DND-41 (cell line): ENCODE measurements around the gene TTLL8.

Experiments used
- ATAC-seq: fragments of 200-7000 bp; cut with Tn5 transposase; 3 replicates; pipeline ENCODE4 v1.9.1; 2021; ENCODE audit warnings: low read depth; ENCODE audit not compliant: insufficient read depth
- DNase-seq: peaks from one replicate; pipeline ENCODE4 v3.0.0-alpha.2; 2020
- H2AFZ ChIP-seq: 2 replicates; pipeline ENCODE4 v1.6.0; 2012; ENCODE audit warnings: low read depth, low read length
- H3K27ac ChIP-seq: 2 replicates; pipeline ENCODE4 v1.5.1; 2012; ENCODE audit warnings: low read length, inconsistent platforms
- H3K27me3 ChIP-seq: fragments of 200-600 bp; sonication (generic); 2 replicates; pipeline ENCODE4 v1.6.0; 2012; ENCODE audit warnings: low read length, mild to moderate bottlenecking, inconsistent platforms; ENCODE audit not compliant: insufficient read depth, poor library complexity
- H3K36me3 ChIP-seq: 2 replicates; pipeline ENCODE4 v1.5.1; 2012; ENCODE audit warnings: low read length, inconsistent platforms; ENCODE audit not compliant: insufficient read depth
- H3K4me1 ChIP-seq: 2 replicates; pipeline ENCODE4 v1.5.1; 2012; ENCODE audit warnings: mild to moderate bottlenecking, low read length; ENCODE audit not compliant: insufficient read depth
- H3K4me2 ChIP-seq: 2 replicates; pipeline ENCODE4 v1.6.0; 2012; ENCODE audit warnings: mild to moderate bottlenecking, moderate library complexity, low read length, inconsistent platforms; ENCODE audit not compliant: insufficient read depth
- H3K4me3 ChIP-seq, 2 experiments: fragments of 200-600 bp in 1 of 2; shearing (Covaris generic) in 1 of 2; 2 replicates each; pipeline ENCODE4 v1.5.1; 2012 to 2016; ENCODE audit warnings: inconsistent platforms in 2 of 2, low read length in 2 of 2, mild to moderate bottlenecking in 2 of 2, low read depth in 1 of 2, moderate library complexity in 1 of 2
- H3K79me2 ChIP-seq: 2 replicates; pipeline ENCODE4 v1.6.0; 2012; ENCODE audit warnings: low read length, inconsistent platforms; ENCODE audit not compliant: insufficient read depth
- H3K9ac ChIP-seq: 2 replicates; pipeline ENCODE4 v1.6.0; 2012; ENCODE audit warnings: low read depth, mild to moderate bottlenecking, inconsistent platforms, low read length, moderate library complexity
- H3K9me3 ChIP-seq: 2 replicates; pipeline ENCODE4 v1.5.1; 2012; ENCODE audit warnings: low read length, moderate library complexity, mild to moderate bottlenecking, inconsistent platforms; ENCODE audit not compliant: insufficient read depth, severe bottlenecking
- H4K20me1 ChIP-seq: 2 replicates; pipeline ENCODE4 v1.6.0; 2012; ENCODE audit warnings: low read length; ENCODE audit not compliant: insufficient read depth
- CTCF ChIP-seq: IDR thresholded peaks from 2 replicates; pipeline ENCODE4 v1.5.1; 2012; ENCODE audit warnings: borderline replicate concordance, low read length, moderate library complexity, mild to moderate bottlenecking; ENCODE audit not compliant: poor library complexity, severe bottlenecking; ENCODE audit errors: extremely low read depth
- EZH2 ChIP-seq: IDR thresholded peaks from 3 replicates; pipeline ENCODE4 v1.6.1; 2012; ENCODE audit warnings: borderline replicate concordance, low read depth, mild to moderate bottlenecking, moderate library complexity, low read length, inconsistent platforms; ENCODE audit not compliant: severe bottlenecking

The TTLL8 gene

DNA sequence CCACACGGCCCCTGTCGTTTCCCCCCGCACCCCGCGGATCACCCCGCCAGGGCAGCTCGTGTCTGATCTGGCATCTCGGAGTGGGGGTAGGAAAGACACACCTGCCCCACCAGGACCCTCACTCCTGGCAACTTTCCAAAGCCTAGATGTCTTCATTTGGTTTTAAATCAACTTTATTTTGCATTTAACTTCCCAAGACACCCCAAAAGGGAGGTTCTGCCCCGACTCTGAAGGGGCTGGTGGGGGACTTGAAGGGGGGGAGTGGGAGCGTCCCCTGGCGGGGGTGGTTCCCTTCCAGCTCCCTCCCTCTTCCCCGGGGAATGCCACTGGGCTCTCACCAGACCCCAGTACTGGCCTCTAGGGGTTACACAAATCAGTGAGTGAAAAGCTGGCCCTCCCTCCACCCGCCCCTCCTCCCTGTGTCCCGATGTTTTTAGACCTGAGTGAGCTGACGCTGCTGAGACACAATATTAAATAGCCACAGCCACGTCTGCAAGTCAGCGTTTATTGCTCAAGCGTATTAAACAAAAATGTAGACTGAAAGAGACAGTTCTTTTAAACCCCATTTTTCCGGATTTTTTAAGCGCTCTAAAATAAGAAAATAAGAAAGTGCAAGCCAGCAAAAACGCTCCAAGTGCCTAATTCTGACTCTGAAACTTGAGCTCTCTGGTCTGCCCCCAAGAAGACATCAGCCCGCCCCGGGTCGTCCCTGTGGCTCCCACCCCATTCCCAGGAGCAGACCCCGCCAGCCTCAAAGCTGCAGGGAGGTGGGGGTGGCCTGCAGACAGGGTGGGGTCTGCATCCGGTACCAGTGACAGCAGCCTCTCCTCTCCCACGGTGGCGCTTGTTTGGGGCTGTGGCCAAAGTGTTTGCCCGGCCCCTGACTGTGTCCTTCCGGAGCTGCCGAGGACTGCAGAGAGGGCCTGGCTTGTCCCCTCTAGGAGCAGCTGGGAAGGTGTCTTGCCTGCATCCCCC, 1.1 kb upstream of the TTLL8 start:
- H3K4me1 ChIP-seq: no peaks in the 10 kb centered on the region
- no peak overlapping the region for H3K4me2 ChIP-seq
- H3K27ac ChIP-seq: no peak overlapping the region
- H3K27me3 ChIP-seq: no peaks in the 10 kb centered on the region
- H3K36me3 ChIP-seq: no peaks in the 10 kb centered on the region
- no peaks in the 10 kb centered on the region; the same call in 1 of the 2 replicates for H4K20me1 ChIP-seq
- H3K4me3 ChIP-seq: no peak overlapping the region
- no peak overlapping the region for H3K9ac ChIP-seq
- ATAC-seq (no peak), DNase-seq (no peak)
- no peaks in the 10 kb centered on the region for H3K79me2 ChIP-seq
- TF ChIP-seq EZH2 (no peak), CTCF (no peak)
- no peaks in the 10 kb centered on the region for H3K9me3 ChIP-seq
- H2AFZ ChIP-seq: no peak overlapping the region

GRCh38 chr22:50057278-50058060, 629 bp downstream of the TTLL8 start:
- Histone ChIP-seq H3K4me2 (no peak overlapping the region), H3K4me1 (no peaks in the 10 kb centered on the region), H3K79me2 (no peaks in the 10 kb centered on the region), H3K36me3 (no peaks in the 10 kb centered on the region), H3K27me3 (no peaks in the 10 kb centered on the region), H3K9me3 (no peaks in the 10 kb centered on the region), H3K27ac (no peak overlapping the region), H3K4me3 (no peak overlapping the region), H2AFZ (no peak overlapping the region), H3K9ac (no peak overlapping the region), H4K20me1 (no peaks in the 10 kb centered on the region; the same call in 1 of the 2 replicates)
- TF ChIP-seq EZH2 (no peak), CTCF (no peak)
- DNase-seq (no peak), ATAC-seq (no peak)

GRCh38 chr22:50056214-50056972, 1.7 kb downstream of the TTLL8 start:
- no peak overlapping the region for H3K27ac ChIP-seq
- no peak for TF ChIP-seq EZH2
- no peak for TF ChIP-seq CTCF
- no peaks in the 10 kb centered on the region for H3K27me3 ChIP-seq
- H3K4me2 ChIP-seq: no peak overlapping the region
- DNase-seq: no peak
- ATAC-seq: no peak
- no peaks in the 10 kb centered on the region for H3K9me3 ChIP-seq
- no peaks in the 10 kb centered on the region; the same call in 1 of the 2 replicates for H4K20me1 ChIP-seq
- H2AFZ ChIP-seq: no peak overlapping the region
- no peaks in the 10 kb centered on the region for H3K79me2 ChIP-seq
- H3K9ac ChIP-seq: no peak overlapping the region
- no peaks in the 10 kb centered on the region for H3K36me3 ChIP-seq
- H3K4me3 ChIP-seq: no peak overlapping the region
- H3K4me1 ChIP-seq: no peaks in the 10 kb centered on the region
